ENCODE results near the gene WDFY1.
A peak's percentile ranks its signal among the peaks of the same experiment; 100 is the strongest.

Gene WDFY1

GRCh38 chr2:223852281-223852795 lies 92.8 kb downstream of the WDFY1 start:
- DNase-seq: no peak

GRCh38 chr2:223847410-223847809 lies 97.7 kb downstream of the WDFY1 start:
- DNase-seq: no peak

GRCh38 chr2:223846515-223846914 lies 98.6 kb downstream of the WDFY1 start:
- no peak for DNase-seq

GRCh38 chr2:223841436-223842190 lies 103.5 kb downstream of the WDFY1 start:
- DNase-seq: no peak

GRCh38 chr2:223837287-223838061 lies 107.7 kb downstream of the WDFY1 start, which contains the start of gene AP1S3:
TSS of gene AP1S3 (minus strand) at chr2:223837582. CDS start at chr2:223837450, 132 bp downstream.
- peak; percentile 84 for DNase-seq

- no peak for DNase-seq
Measured at GRCh38 chr2:223835701-223836532, 109.2 kb downstream of the WDFY1 start.

GRCh38 chr2:223834431-223834830 lies 110.7 kb downstream of the WDFY1 start:
- no peak for DNase-seq

GRCh38 chr2:223832241-223832903 lies 112.8 kb downstream of the WDFY1 start:
- no peak for DNase-seq

- no peak for DNase-seq
Measured at GRCh38 chr2:223829128-223829527, 116.0 kb downstream of the WDFY1 start.

- DNase-seq: no peak
Measured at GRCh38 chr2:223828314-223828713, 116.8 kb downstream of the WDFY1 start.

- DNase-seq: no peak
Measured at GRCh38 chr2:223826995-223827394, 118.1 kb downstream of the WDFY1 start.

Data from activated CD8-positive, alpha-beta memory T cell treated with anti-CD3 and anti-CD28 coated beads for 24 hours (primary cell).